Progenitor cell of endocrine pancreas (in vitro differentiated cells): ENCODE data around the gene GH2. TPM values are rescaled to one million over a fixed set of nuclear protein-coding genes. Genes with fewer than 3 reads are reported as not detected.
"Not testable (repeated sequence)": the region's sequence is repeated elsewhere in the genome, so short reads cannot be mapped to it uniquely, and the experiment has no call there.

Source experiments
- DNase-seq: peaks from one replicate; pipeline ENCODE4 v3.0.0; 2021; ENCODE audit warnings: low spot score; ENCODE audit not compliant: unreplicated experiment
- H3K27ac Mint-ChIP-seq: 2 replicates; pipeline ENCODE4 v1.8.0; 2021; ENCODE audit warnings: mild to moderate bottlenecking, moderate library complexity, mixed read lengths
- H3K27me3 Mint-ChIP-seq: 2 replicates; pipeline ENCODE4 v1.8.0; 2021; ENCODE audit warnings: mixed read lengths
- H3K36me3 Mint-ChIP-seq: 2 replicates; pipeline ENCODE4 v1.8.0; 2022; ENCODE audit warnings: mixed read lengths; ENCODE audit not compliant: insufficient read depth
- H3K4me1 Mint-ChIP-seq: 2 replicates; pipeline ENCODE4 v1.8.0; 2021; ENCODE audit warnings: low read depth, mixed read lengths
- H3K4me3 Mint-ChIP-seq: 2 replicates; pipeline ENCODE4 v1.8.0; 2021; ENCODE audit warnings: low read depth, mild to moderate bottlenecking, moderate library complexity, mixed read lengths
- H3K9me3 Mint-ChIP-seq: 2 replicates; pipeline ENCODE4 v1.8.0; 2021; ENCODE audit warnings: low read depth, mixed read lengths
- CTCF ChIP-seq: fragments of 200-600 bp; sonication (generic); IDR thresholded peaks from one replicate; pipeline ENCODE4 v1.5.0; 2021; ENCODE audit warnings: antibody characterized with exemption, mild to moderate bottlenecking; ENCODE audit not compliant: unreplicated experiment
- total RNA-seq: library from RNA; stranded (reverse); gene quantifications from 2 replicates; pipeline ENCODE4 v1.2.1, GENCODE V29; 2021

The GH2 gene
- total RNA-seq, 1 donor from 2014 or later, result not detected

- no peaks in the 10 kb centered on the region for H3K4me1 Mint-ChIP-seq
- H3K4me3 Mint-ChIP-seq, result no peak overlapping the region
- H3K27me3 Mint-ChIP-seq, result peaks cover 53% of the 10 kb centered on the region
- H3K27ac Mint-ChIP-seq, result no peak overlapping the region
- DNase-seq, result no peak
- no peaks in the 10 kb centered on the region for H3K9me3 Mint-ChIP-seq
- no peaks in the 10 kb centered on the region for H3K36me3 Mint-ChIP-seq
- no peak for TF ChIP-seq CTCF
These were observed 32.7 kb upstream of the GH2 start for GRCh38 chr17:63914471-63914870.

- peak; percentile 84 for TF ChIP-seq CTCF
- Mint-ChIP-seq H3K27me3 (peaks cover 56% of the 10 kb centered on the region), H3K36me3 (no peaks in the 10 kb centered on the region), H3K4me3 (no peak overlapping the region), H3K9me3 (no peaks in the 10 kb centered on the region), H3K4me1 (no peaks in the 10 kb centered on the region), H3K27ac (no peak overlapping the region)
- peak; percentile 63 for DNase-seq
These were observed 29.9 kb upstream of the GH2 start for GRCh38 chr17:63911657-63912100.

- Mint-ChIP-seq H3K4me3 (no peak within 1 kb of the TSS), H3K36me3 (no peaks in the 10 kb centered on the region), H3K9me3 (no peaks in the 10 kb centered on the region), H3K27ac (no peak within 1 kb of the TSS), H3K27me3 (peaks cover 51% of the 10 kb centered on the region), H3K4me1 (no peaks in the 10 kb centered on the region)
- DNase-seq, result no peak
- TF ChIP-seq CTCF, result no peak
These were observed 29.4 kb upstream of the GH2 start, which contains the start of gene CSHL1 for GRCh38 chr17:63911041-63911635. Gene CSHL1 (minus strand): TSS chr17:63911258. CDS start chr17:63911196, 62 bp downstream.

- Mint-ChIP-seq H3K27me3 (peaks cover 45% of the 10 kb centered on the region), H3K4me1 (no peaks in the 10 kb centered on the region), H3K4me3 (no peak overlapping the region), H3K27ac (no peak overlapping the region), H3K9me3 (no peaks in the 10 kb centered on the region), H3K36me3 (no peaks in the 10 kb centered on the region)
- TF ChIP-seq CTCF, result no peak
- DNase-seq, result no peak
These were observed 28.4 kb upstream of the GH2 start for GRCh38 chr17:63910096-63910495.

GRCh38 chr17:63909586-63909985 lies 27.8 kb upstream of the GH2 start:
- H3K4me1 Mint-ChIP-seq, H3K4me3 Mint-ChIP-seq, DNase-seq, H3K9me3 Mint-ChIP-seq, H3K27ac Mint-ChIP-seq, H3K36me3 Mint-ChIP-seq: not testable (repeated sequence)
- peaks cover 45% of the 10 kb centered on the region for H3K27me3 Mint-ChIP-seq

- peak; percentile 40 for TF ChIP-seq CTCF
- not testable (repeated sequence) for H3K27ac Mint-ChIP-seq, H3K4me3 Mint-ChIP-seq, H3K4me1 Mint-ChIP-seq, H3K9me3 Mint-ChIP-seq, H3K36me3 Mint-ChIP-seq, DNase-seq
- peaks cover 46% of the 10 kb centered on the region for H3K27me3 Mint-ChIP-seq
These were observed 25.5 kb upstream of the GH2 start for GRCh38 chr17:63907161-63907778.

- not testable (repeated sequence) for DNase-seq, H3K36me3 Mint-ChIP-seq, H3K4me3 Mint-ChIP-seq, H3K4me1 Mint-ChIP-seq, H3K27ac Mint-ChIP-seq, H3K9me3 Mint-ChIP-seq
- peaks cover 38% of the 10 kb centered on the region for H3K27me3 Mint-ChIP-seq
These were observed 23.1 kb upstream of the GH2 start for GRCh38 chr17:63904796-63905195.
